Fibroblast of peridontal ligament (primary cell): ENCODE data around the gene ALK.

Source experiments
- DNase-seq: peaks from one replicate; pipeline ENCODE4 v3.0.0-alpha.2; 2010; ENCODE audit errors: extremely low read depth

ALK gene

DNA sequence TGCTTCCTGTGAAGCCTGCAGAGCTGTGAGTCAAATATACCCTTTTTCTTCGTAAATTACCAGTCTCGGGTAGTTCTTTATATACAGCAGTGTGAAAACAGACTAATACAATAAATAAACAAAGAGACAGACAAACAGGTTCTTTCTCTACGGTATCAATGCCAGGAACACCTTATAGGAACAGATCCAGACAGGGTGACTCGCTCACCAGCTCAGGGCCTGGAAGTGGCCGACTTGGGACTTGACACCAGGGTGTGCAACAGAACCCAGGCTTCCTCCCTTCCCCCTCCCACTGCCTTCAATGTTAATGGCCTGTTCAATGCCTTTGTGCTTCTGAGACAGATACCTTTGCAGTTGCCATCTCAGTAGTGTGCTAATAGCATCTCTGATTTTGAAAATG is 309.5 kb downstream of the ALK start:
- no peak for DNase-seq

GRCh38 chr2:29611261-29611660 is 310.1 kb downstream of the ALK start:
- DNase-seq, result no peak

DNA sequence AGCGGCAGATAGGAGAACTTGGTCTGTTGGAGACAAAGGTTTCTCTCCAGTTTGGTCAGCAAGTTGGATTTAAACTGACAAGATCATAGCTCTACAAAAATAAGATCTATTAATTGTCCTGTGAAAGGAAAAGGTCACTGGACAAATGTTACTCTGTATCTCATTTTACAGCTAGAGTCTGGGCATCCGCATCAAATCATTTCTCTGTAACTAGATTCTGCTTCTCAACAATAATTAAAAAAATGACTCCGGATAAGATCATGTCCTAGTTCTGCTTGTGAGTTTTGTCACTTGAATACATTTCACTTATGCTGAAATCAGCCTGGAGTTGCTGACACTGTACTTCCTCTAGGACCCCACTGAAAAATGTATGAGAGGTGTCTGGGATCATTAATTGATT is 310.8 kb downstream of the ALK start:
- DNase-seq, result no peak

DNA sequence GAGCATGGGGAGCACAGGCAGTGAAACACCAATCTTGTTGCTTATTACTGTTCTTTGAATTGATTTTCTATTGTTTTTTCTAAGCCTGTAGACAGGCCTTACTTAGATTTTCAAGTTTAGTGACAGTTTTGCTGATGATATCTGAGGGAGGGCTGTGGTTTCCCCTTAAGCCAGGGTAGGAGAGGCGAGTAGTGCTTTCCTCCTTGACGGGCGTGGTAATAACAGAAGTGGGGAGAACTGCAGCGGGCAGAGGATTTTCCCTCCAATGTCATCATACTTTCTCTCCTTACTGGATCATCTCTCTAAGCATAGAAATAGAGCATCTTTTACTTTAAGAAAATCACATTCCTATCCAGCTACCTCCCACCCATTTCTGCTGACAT is 314.4 kb downstream of the ALK start:
- DNase-seq, result no peak

DNA sequence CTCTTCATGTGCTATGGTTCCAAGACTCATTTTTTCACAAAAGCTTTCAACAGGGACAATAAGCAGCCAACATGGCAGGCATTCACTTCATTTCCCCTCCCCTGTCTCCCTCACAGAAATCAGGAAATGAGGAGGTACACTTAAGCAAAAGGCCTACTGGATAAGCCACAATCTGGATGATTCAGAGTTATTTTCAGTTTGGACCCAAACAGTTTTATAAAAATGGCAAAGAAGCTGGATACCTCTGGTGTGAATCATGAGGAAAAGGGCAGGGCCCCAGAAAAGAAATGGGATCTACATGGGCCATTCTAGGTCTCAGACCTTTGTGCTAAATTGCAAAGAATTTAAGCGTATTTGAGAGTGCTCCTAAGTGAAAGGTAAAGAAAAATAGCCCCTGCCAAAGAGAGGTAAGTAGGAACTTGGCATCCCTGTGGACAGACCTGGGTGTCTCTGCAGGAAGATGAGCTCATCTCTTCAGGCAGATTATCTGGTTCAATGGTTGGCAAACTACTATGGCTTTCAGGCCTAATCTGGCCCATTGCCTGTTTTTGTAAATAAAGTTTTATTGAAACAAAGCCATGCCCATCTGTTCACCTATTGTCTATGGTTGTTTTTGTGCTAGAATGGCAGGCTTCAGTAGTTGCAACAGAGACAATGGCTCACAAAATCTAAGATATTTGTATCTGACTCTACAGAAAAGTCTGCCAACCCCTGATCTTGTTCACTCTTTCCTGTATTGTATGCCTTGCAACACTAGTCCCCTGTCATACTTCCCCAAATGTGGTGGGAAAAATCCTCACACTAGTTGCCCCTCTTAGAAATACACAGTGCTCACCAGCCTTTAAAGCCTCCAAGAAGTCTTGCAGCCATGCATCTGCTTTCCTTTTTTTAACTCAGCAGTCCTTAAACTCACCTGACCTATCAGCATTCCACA is 315.0 kb downstream of the ALK start:
- DNase-seq, result peak; percentile 95

GRCh38 chr2:29603341-29603740 is 318.0 kb downstream of the ALK start:
- DNase-seq, result no peak

DNA sequence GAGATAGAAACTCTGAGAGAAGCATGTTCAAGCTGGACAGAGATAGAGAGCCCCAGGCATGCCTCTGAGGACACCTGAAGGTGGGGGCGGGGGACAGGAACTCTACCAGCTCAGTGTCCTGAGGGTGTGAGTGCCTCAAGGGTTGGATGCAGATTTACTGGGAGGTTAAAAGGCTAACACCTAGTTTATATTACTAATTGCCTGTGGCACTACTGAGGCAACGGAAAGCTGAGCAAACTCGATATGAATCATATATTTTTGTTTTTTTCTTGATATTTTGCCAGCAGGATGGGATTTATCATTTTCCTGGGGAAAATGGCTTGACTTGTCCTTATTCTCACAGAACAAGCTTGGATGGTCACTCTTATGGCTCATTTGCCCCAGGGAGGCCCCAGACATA is 319.5 kb downstream of the ALK start:
- DNase-seq, result no peak

- DNase-seq, result no peak
Measured at GRCh38 chr2:29601321-29601720, 320.1 kb downstream of the ALK start.

- no peak for DNase-seq
Measured at GRCh38 chr2:29599946-29600345, 321.4 kb downstream of the ALK start.

- no peak for DNase-seq
Measured at GRCh38 chr2:29598978-29599377, 322.4 kb downstream of the ALK start.

- DNase-seq, result no peak
Measured at GRCh38 chr2:29597035-29597434, 324.4 kb downstream of the ALK start.

DNA sequence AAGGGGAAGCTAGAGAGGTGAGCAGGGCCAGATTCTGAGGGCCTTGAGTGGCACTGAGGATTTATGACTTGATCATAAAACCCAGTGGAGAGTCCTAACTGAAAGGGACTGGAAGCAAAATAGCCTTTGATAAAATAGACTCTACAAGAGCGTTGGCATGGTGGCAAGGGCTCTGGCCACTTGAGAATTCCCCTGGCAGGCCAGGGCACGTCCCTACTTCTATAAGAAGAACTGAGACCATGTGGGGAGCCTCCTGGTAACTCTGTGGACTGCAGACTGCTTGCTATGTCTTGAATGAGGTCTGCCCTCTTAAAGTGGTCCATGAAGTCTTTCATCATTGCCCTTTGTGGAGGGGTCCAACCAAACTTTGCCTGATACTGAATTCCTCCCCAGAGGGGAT is 324.8 kb downstream of the ALK start:
- no peak for DNase-seq

GRCh38 chr2:29591600-29591999 is 329.8 kb downstream of the ALK start:
- DNase-seq, result no peak

- no peak for DNase-seq
Measured at GRCh38 chr2:29590211-29590610, 331.2 kb downstream of the ALK start.

- no peak for DNase-seq
Measured at GRCh38 chr2:29589440-29590103, 331.8 kb downstream of the ALK start.

GRCh38 chr2:29587402-29588190 is 333.8 kb downstream of the ALK start:
- DNase-seq, result peak; percentile 28

GRCh38 chr2:29586919-29587318 is 334.5 kb downstream of the ALK start:
- DNase-seq, result no peak

DNA sequence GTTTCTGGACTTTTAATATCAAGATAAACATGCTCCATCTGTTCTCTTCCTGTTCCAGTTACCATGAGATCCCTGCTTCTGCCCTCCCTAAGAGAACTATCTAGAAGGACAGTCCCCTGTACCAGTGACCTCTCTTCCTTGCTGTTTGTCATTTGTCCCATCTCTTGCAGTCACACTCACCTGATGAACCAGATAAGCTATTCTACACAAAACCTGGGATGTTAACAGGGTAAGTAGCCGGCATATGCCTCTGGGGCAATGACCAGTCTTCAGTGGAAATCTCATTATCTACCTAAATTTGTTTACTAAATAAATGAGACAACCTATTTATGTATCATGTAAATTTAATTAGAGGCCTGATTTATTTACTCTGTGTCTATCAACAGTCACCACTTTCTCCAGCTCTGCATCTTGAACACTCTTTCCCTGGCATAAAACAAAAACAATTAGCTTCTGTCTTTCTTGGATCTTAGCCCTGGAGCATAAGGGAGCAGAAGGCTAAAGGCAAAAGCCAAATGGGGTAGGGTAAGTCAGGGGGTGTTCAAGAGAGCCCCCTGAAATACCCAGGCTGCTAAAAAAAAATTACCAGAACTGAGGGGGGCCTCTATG is 337.7 kb downstream of the ALK start:
- no peak for DNase-seq

GRCh38 chr2:29583104-29583503 is 338.3 kb downstream of the ALK start:
- peak; percentile 70 for DNase-seq

DNA sequence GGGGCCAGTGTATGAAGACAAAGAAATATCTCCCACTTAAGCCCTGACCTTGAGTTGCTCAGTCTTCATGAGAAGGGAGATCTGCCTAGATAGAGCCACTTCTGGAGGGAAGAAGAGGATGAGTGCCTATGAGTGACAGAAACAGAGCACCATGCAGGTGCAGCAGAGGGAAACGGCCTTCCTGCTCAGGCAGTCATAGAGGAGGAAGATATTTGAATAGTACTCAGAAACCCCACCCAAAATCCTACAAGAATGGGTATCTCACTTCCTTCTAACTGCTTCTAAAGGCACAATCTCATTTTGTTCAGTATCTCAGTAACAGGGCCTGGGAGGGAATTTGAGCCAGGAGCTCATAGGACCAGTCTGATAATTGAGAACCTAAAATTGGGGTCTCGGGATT is 339.3 kb downstream of the ALK start:
- no peak for DNase-seq

DNA sequence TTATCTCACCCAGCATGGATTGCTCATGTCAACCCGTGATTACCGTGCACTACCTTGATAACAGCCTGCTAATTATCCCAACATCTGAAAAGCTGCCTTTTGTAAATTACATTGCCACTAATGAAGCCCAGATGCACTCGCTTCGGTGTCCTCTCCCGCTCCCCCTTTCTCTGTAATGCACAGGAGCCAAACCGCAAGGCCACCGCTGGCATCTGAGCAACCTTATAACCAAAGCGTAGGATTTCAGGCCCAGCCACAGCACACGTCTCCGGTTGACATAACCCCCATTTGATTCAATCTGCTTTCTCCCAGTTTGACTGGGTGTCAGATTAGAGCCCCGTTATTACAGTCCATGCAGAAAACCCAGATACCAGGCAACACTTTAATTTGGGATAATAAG is 341.2 kb downstream of the ALK start:
- DNase-seq, result peak; percentile 82
